ENCODE results near the gene COL26A1. TPM values are rescaled to one million over a fixed set of nuclear protein-coding genes. Genes with fewer than 3 reads are reported as not detected.

The COL26A1 gene
- total and polyA plus RNA-seq, 2 of the 4 experiments (the other 2 are of a cell fraction): not detected

DNA sequence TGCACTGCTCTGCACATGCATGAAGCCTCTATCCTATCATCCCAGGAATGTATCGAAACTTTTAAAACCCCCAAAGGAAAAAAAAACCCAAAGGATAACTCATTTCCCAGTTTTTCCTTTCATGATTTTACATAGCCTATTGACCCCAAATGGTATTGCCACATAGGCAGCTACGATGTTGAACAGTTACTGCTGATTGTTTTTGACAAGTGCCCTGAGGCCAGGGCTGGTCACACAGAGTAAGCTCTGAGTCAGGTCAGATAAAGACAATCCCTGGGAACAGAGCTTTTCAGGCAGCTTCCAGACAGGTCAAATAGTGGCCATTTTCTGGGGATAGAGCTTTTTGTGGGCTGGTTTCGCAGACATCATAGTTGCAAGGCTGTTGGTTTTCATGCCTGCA is 214.3 kb downstream of the COL26A1 start:
- H3K23ac ChIP-seq (ENCODE audit: low read depth, low read length): no peak overlapping the region
- H2AK5ac ChIP-seq (ENCODE audit: low read depth, low read length): no peak overlapping the region
- H2BK20ac ChIP-seq (ENCODE audit: low read depth, low read length): no peak overlapping the region
- no peak overlapping the region for H3K18ac ChIP-seq (ENCODE audit: low read depth, low read length)
- H3K27ac ChIP-seq (ENCODE audit: insufficient read depth, low read length): no peak overlapping the region
- CTCF ChIA-PET: interaction anchor here (0.9 kb wide), 1 partner anchor 166 kb away, joined by 3 read pairs; no protein-coding TSS in a partner anchor
- H2BK15ac ChIP-seq (ENCODE audit: low read depth, low read length): no peak overlapping the region
- WGBS, 2 experiments (ENCODE audit: extremely low coverage in 2 of 2, insufficient read length in 1 of 2): no CpG with 5 or more reads among the region's 3 CpGs
- H3K14ac ChIP-seq (replicated peaks; ENCODE audit: low read depth, low read length): no peak overlapping the region
- no peak overlapping the region for H3K9ac ChIP-seq (ENCODE audit: low read depth, low read length)
- H3K4ac ChIP-seq (ENCODE audit: low read depth, low read length): no peak overlapping the region
- dilution Hi-C loops (cut with HindIII; ENCODE audit: low sequenced_read_pairs, unreplicated experiment) (no loop called here), intact Hi-C loops (cut with micrococcal nuclease) (no loop called here), in situ Hi-C loops (cut with MboI; ENCODE audit: low sequenced_read_pairs) (no loop called here)
- no peaks in the 10 kb centered on the region for H3K4me1 ChIP-seq (ENCODE audit: control insufficient read depth, insufficient read depth, low read length)
- TF ChIP-seq CHD1 (IDR thresholded peaks at IDR 0.05; ENCODE audit: low read depth, low read length) (no peak), FOS (IDR thresholded peaks at IDR 0.05; ENCODE audit: low read depth, low read length) (no peak), BHLHE40 (IDR thresholded peaks at IDR 0.05; ENCODE audit: low read depth, low read length) (no peak)
- H2BK5ac ChIP-seq (ENCODE audit: low read depth, low read length, poor library complexity, severe bottlenecking): no peak overlapping the region
- POLR2A ChIA-PET (ENCODE audit: unreplicated experiment): no interaction called here
- H2AFZ ChIP-seq (replicated peaks; ENCODE audit: low read length, poor library complexity): no peak overlapping the region
- H3K36me3 ChIP-seq (ENCODE audit: control insufficient read depth, insufficient read depth, low read length): no peaks in the 10 kb centered on the region
- no peaks in the 10 kb centered on the region for H3K79me1 ChIP-seq (ENCODE audit: low read depth in 1 of 2, low read length in 2 of 2)
- H2BK120ac ChIP-seq (ENCODE audit: low read depth, low read length): no peak overlapping the region
- peaks cover 24% of the 10 kb centered on the region for H3K27me3 ChIP-seq (ENCODE audit: control insufficient read depth, insufficient read depth, low read length)
- no peak overlapping the region for H3K4me2 ChIP-seq (ENCODE audit: low read depth, low read length)
- H3K9me1 ChIP-seq (ENCODE audit: insufficient read depth, low read length): no peaks in the 10 kb centered on the region
- no TSS peak for BruUV-seq (replicated peaks)
- H4K5ac ChIP-seq (ENCODE audit: low read depth, low read length): no peak overlapping the region
- H2AK9ac ChIP-seq (replicated peaks; ENCODE audit: low read depth, low read length, poor library complexity): no peak overlapping the region
- H4K8ac ChIP-seq (ENCODE audit: low read depth in 2 of 2, low read length in 2 of 2): no peak overlapping the region
- no peak overlapping the region for H3K56ac ChIP-seq (ENCODE audit: extremely low read depth, insufficient read depth, low read length)
- no peak overlapping the region for H4K91ac ChIP-seq (ENCODE audit: insufficient read depth, low read depth, low read length)
- no peak overlapping the region for H3K4me3 ChIP-seq (ENCODE audit: insufficient read depth, low read depth, low read length)
- H3K9me3 ChIP-seq (ENCODE audit: control insufficient read depth, insufficient read depth, low read length): peaks cover 14% of the 10 kb centered on the region; the same call in 1 of the 2 replicates
- no peaks in the 10 kb centered on the region for H4K20me1 ChIP-seq (ENCODE audit: insufficient read depth, low read length)
- DNase-seq (no peak), ATAC-seq (ENCODE audit: low read depth) (no peak)
